Kidney epithelial cell (primary cell): Measurements from ENCODE around the gene TAF5. TPM values are rescaled to one million over a fixed set of nuclear protein-coding genes. Genes with fewer than 3 reads are reported as not detected.
"Not testable (repeated sequence)": the region's sequence is repeated elsewhere in the genome, so short reads cannot be mapped to it uniquely, and the experiment has no call there.

ENCODE experiments used
- DNase-seq: peaks from one replicate; pipeline ENCODE4 v3.0.0-alpha.2; 2010; ENCODE audit warnings: low read depth
- H3K27me3 ChIP-seq: 2 replicates; pipeline ENCODE4 v1.6.0; 2011; ENCODE audit warnings: low read length; ENCODE audit not compliant: control insufficient read depth, insufficient read depth
- H3K36me3 ChIP-seq: 2 replicates; pipeline ENCODE4 v1.5.1; 2011; ENCODE audit warnings: low read length; ENCODE audit not compliant: control insufficient read depth, insufficient read depth
- H3K4me3 ChIP-seq: 2 replicates; pipeline ENCODE4 v1.5.1; 2011; ENCODE audit warnings: low read depth, mild to moderate bottlenecking, control low read depth, low read length
- CTCF ChIP-seq: IDR thresholded peaks from 2 replicates; pipeline ENCODE4 v1.5.1; 2011; ENCODE audit warnings: mild to moderate bottlenecking, moderate library complexity, low read length, control low read depth, inconsistent platforms; ENCODE audit not compliant: insufficient read depth, poor library complexity, severe bottlenecking
- total RNA-seq: library from RNA; depleted of rRNA; stranded (reverse); fragments of >200 nt; gene quantifications from 2 replicates; pipeline ENCODE4 v1.2.3, GENCODE V29; 2015

TAF5 gene
- total RNA-seq, 1 donor from 2014 or later = 2.6 TPM

GRCh38 chr10:103350175-103350516 lies 17.6 kb upstream of the TAF5 start:
- no peak for TF ChIP-seq CTCF
- Histone ChIP-seq H3K36me3 (no peaks in the 10 kb centered on the region), H3K4me3 (peak overlapping the region; percentile 82), H3K27me3 (no peaks in the 10 kb centered on the region)
- no peak for DNase-seq

DNA sequence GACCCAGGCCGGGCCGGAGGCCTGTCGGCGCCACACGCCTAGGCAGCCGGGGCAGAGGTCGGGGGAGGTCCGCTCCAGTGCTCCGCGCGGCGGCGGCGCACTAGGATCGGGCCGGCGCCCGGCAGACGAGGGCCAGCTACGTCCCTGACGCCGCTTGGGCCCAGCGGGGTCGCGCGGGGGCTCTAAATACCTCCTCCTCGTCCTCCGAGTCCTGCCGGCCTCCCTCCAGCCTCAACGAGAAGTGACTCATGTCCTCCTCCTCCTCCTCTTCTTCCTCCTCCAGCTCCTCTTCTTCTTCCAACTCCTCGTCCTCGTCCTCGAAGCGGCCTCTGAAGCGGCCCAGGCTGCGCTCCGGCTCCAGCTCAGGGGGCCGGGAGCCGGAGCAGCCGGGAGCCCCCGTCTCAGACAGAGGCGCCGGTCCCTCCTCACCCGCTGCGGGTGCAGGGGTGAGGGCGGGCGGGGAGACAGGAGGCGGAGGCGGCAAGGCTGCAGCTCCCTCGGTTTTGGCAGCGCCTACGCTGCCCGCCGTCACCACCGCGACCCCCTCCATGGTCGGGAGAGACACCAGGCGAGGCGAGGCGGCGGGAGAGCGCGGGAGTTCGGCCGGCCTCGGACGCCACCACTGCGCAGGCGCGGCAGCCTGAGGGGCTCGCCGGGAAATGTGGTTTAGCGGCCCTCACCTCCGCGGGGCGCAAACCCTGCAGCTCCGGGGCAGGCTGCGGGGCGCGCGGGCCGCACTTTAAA lies 17.1 kb upstream of the TAF5 start, which contains the start of gene PCGF6:
TSS of gene PCGF6 (minus strand) at position 624 of the 744 bp plus-strand sequence. CDS start at position 550, 74 bp downstream.
- Histone ChIP-seq H3K27me3 (no peaks in the 10 kb centered on the region), H3K36me3 (no peaks in the 10 kb centered on the region), H3K4me3 (peak within 1 kb of the TSS; percentile 82)
- TF ChIP-seq CTCF = no peak
- DNase-seq = no peak

GRCh38 chr10:103353281-103353680 lies 14.5 kb upstream of the TAF5 start:
- Histone ChIP-seq H3K4me3 (no peak overlapping the region), H3K27me3 (no peaks in the 10 kb centered on the region), H3K36me3 (no peaks in the 10 kb centered on the region)
- DNase-seq = no peak
- no peak for TF ChIP-seq CTCF

DNA sequence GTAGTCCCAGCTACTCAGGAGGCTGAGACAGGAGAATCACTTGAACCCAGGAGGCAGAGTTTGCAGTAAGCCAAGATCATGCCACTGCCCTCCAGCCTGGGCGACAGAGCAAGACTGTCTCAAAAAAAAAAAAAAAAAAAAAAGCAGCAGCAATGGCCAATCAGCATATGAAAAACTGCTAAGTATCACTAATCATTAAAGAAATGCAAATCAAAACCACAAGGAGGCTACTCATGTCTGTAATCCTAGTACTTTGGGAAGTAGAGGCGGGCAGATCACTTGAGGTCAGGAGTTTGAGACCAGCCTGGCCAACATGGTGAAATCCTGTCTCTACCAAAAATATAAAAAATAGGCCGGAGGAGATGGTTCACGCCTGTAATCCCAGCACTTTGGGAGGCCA lies 13.2 kb upstream of the TAF5 start:
- not testable (repeated sequence) for H3K4me3 ChIP-seq, H3K36me3 ChIP-seq, DNase-seq, H3K27me3 ChIP-seq

GRCh38 chr10:103355906-103356599 lies 11.7 kb upstream of the TAF5 start:
- no peak overlapping the region for H3K4me3 ChIP-seq
- no peak for DNase-seq
- TF ChIP-seq CTCF = no peak
- H3K36me3 ChIP-seq = no peaks in the 10 kb centered on the region
- H3K27me3 ChIP-seq = no peaks in the 10 kb centered on the region

DNA sequence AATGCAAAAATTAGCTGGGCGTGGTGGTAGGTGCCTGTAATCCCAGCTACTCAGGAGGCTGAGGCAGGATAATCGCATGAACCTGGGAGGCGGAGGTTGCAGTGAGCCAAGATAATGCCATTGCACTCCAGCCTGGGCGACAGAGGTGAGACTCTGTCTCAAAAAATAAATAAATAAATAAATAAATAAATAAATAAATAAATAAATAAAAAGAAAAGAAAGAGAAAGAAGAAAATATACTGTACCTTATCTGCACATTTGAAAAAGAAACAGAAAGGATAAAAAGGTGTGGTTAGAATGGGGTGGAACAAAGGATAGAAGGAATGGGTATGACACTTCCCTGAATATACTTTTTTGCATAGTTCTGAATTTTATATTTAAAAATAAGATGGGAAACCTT lies 8.3 kb upstream of the TAF5 start:
- H3K27me3 ChIP-seq, H3K36me3 ChIP-seq, H3K4me3 ChIP-seq, DNase-seq: not testable (repeated sequence)

DNA sequence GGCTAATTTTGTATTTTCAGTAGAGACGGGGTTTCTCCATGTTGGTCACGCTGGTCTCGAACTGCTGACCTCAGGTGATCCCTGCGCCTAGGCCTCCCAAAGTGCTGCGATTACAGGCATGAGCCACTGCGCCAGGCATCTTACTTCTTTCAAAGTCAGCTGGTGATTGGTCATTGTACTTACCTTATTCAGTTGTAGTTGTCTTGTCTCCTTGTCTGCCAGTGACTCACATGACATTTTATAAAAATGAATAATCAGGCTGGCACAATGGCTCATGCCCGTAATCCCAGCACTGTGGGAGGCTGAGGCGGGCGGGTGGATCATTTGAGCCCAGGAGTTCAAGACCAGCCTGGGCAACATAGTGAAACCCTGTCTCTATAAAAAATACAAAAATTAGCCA lies 7.0 kb upstream of the TAF5 start:
- H3K27me3 ChIP-seq, DNase-seq, H3K36me3 ChIP-seq, H3K4me3 ChIP-seq: not testable (repeated sequence)
